ENCODE measurements around the gene PPP1R1B. TPM values are rescaled to one million over a fixed set of nuclear protein-coding genes. Genes with fewer than 3 reads are reported as not detected.

PPP1R1B gene
- total and polyA plus RNA-seq, 12 donors, result 0.32 to 58.0 (median 13.0) TPM; not detected in 1

DNA sequence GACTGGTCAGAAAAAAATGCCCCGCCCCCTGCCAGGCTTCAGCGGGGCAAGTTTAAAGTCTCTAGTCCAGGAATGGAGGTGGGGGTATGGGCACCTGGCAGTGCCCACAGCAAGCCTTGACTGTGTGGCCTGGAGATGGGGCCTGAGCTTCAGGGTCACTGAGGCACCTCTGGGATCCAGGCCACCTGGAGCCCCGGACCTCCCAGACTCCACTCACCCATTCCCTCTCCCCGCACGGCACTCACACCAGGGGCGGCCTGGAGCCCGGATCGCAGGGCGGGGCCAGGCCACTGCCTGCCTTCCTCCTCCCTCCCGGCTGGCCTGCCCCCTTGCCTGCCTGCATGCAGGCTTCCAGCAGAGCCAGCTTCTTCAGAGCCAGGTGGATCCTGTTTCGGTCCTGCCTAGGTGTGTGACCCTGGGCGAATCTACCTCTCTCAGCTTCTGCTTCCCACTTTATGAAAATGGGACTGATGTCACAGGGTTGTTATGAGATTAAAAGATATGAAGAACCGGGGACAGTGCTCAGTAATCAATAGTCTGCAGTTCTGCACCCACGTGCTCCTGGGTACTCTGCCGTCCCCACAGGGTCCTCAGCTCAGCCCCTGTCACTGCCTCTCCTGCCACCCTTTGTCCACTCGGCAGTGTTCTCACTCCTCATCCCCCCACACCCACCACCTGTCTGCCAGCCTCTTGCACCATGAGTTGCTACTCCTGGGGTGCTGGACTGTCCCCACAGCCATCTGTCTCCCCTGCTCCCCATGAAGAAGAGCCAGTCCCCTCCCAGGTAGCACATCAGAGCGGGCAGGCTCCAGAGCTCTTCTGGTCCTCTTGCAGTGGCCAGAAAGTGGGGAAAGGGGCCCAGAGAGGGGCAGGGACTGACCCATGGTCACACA lies 37.2 kb downstream of the PPP1R1B start:
- peaks cover 19 to 53% of the 10 kb centered on the region in 2 donors for H3K4me1 ChIP-seq (replicated peaks in 1 of 2)

DNA sequence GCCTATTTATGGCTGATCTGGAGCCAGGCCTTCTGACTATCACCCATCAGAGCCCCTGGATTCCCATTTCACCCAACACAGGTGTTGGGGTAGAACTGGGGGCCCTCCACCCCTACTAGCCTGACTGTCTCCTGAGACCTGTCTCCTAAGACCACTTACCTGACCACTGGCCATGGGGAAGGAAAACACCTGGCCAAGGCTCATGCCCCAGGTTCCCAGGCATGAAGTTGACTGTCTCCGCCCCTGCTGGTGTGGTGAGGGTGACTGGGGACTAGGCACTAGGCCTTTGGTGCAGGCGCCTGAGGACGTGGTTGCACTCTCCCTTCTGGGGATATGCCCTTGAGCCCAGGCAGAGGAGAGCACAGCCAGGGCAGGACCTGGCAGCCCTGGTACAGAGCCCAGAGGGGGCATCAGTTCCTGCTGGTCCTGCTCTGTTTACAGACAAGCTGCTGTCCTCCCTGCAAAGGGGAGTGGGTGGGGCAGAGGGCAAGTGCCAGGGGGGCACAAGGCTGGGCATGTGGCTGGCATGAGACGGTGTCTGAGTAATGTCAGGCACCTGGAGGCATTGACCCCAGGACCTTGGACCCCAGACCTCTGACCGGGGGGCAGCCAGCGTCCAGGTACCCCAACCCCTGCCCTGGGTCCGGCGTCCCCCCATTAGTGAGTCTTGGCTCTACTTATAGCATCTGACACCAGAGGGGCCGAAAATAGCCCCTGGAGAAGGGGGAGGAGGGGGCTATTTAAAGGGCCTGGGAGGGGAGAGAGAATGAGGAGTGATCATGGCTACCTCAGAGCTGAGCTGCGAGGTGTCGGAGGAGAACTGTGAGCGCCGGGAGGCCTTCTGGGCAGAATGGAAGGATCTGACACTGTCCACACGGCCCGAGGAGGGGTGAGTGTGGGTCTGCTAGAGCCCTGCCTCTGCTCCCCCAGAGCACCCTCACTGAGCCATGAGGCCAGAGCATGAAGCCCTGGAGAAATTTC lies 38.1 kb downstream of the PPP1R1B start, which contains the start of gene TCAP:
TCAP (plus strand) TSS at position 769 of the 981 bp plus-strand sequence; CDS start at position 780, 11 bp downstream.
- intact Hi-C loops (cut with DNase I), result no loop called here
- H3K4me3 ChIP-seq, result no peak within 1 kb of the TSS
- H3K4me1 ChIP-seq (replicated peaks in 1 of 2), result peaks cover 19 to 45% of the 10 kb centered on the region in 2 donors
- no peaks in the 10 kb centered on the region for H3K9me3 ChIP-seq (replicated peaks in 1 of 3)
- peak within 1 kb of the TSS in 1 of 5 donors; percentile 74 for H3K27ac ChIP-seq
- peak in 1 of 7 donors; percentile 69 for DNase-seq
- TF ChIP-seq CTCF (IDR thresholded peaks at IDR 0.05) (no peak), POLR2A (IDR thresholded peaks at IDR 0.05) (no peak)
- H3K36me3 ChIP-seq (replicated peaks in 1 of 2), result peaks cover 0 to 31% of the 10 kb centered on the region in 2 donors
- peaks cover 10% of the 10 kb centered on the region for H3K27me3 ChIP-seq
- WGBS, 4 donors, result 38 to 50% (median 40%) methylated on average over 11 to 15 of the region's 15 CpGs

More for the DNA sequence above, 37.2 kb downstream of the PPP1R1B start:
- H3K9me3 ChIP-seq (replicated peaks in 1 of 3), result no peaks in the 10 kb centered on the region
- H3K27me3 ChIP-seq, result peaks cover 3% of the 10 kb centered on the region
- TF ChIP-seq POLR2A (IDR thresholded peaks at IDR 0.05) (no peak), CTCF (IDR thresholded peaks at IDR 0.05) (no peak)
- peaks cover 0 to 40% of the 10 kb centered on the region in 2 donors for H3K36me3 ChIP-seq (replicated peaks in 1 of 2)
- intact Hi-C loops (cut with DNase I), result no loop called here
- peak overlapping the region in 1 of 5 donors; percentile 74 for H3K27ac ChIP-seq
- 67 to 90% (median 74%) methylated on average over 3 to 17 of the region's 17 CpGs for WGBS, 4 donors
- DNase-seq, result peak in 1 of 7 donors; percentile 73
- H3K4me3 ChIP-seq, result no peak overlapping the region

DNA sequence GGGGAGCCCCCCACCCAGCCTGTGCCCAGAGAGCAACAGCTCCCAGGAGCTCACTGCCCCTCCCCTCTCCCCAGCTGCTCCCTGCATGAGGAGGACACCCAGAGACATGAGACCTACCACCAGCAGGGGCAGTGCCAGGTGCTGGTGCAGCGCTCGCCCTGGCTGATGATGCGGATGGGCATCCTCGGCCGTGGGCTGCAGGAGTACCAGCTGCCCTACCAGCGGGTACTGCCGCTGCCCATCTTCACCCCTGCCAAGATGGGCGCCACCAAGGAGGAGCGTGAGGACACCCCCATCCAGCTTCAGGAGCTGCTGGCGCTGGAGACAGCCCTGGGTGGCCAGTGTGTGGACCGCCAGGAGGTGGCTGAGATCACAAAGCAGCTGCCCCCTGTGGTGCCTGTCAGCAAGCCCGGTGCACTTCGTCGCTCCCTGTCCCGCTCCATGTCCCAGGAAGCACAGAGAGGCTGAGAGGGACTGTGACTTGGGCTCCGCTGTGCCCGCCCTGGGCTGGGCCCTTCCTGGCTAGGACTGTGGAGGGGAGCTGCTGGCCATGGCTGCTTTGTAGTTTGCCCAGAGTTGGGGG lies 39.0 kb downstream of the PPP1R1B start:
- H3K4me1 ChIP-seq (replicated peaks in 1 of 2), result peaks cover 19 to 37% of the 10 kb centered on the region in 2 donors
- no peaks in the 10 kb centered on the region for H3K9me3 ChIP-seq (replicated peaks in 1 of 3)
- H3K27ac ChIP-seq, result peak overlapping the region in 1 of 5 donors; percentile 74
- intact Hi-C loops (cut with DNase I), result no loop called here
- peaks cover 0 to 22% of the 10 kb centered on the region in 2 donors for H3K36me3 ChIP-seq (replicated peaks in 1 of 2)
- peaks cover 15% of the 10 kb centered on the region for H3K27me3 ChIP-seq
- peak in 1 of 7 donors; percentile 88 for DNase-seq
- WGBS, 4 donors, result 43 to 58% (median 48%) methylated on average over 7 to 17 of the region's 17 CpGs; no CpG with 5 or more reads in 1 of the 4 donors
- TF ChIP-seq POLR2A (IDR thresholded peaks at IDR 0.05), result no peak
- peak in 2 of 6 experiments; percentile 4 to 18 for TF ChIP-seq CTCF (IDR thresholded peaks at IDR 0.05)
- H3K4me3 ChIP-seq, result no peak overlapping the region

All from adrenal gland (tissue), 12 donors.